Measurements from ENCODE around the gene FKBP1C. TPM values are rescaled to one million over a fixed set of nuclear protein-coding genes. Genes with fewer than 3 reads are reported as not detected.

FKBP1C gene
- total and polyA plus RNA-seq, 11 donors, result 0.28 to 4.7 (median 1.7) TPM; not detected in 4

DNA sequence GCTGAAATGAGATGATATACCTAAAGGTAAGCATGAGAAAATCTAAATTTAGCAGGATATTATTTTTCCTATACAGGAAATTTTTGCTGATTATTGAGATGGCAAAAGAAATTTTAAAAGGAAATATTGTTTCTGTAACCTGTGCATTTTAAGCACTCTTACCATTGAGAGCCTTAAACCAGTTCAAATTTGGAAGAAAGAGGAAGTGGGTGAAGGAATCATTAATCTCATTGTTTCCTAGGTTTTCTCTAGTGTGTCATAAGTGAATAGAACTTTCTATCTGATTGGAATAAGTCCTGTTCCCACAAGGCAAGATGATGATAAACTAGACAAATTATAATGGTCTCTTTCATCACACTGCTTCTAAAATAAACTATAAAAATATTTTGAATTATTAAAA lies 22.4 kb upstream of the FKBP1C start:
- no peaks in the 10 kb centered on the region for H3K27me3 ChIP-seq
- TF ChIP-seq, protein P1, sequence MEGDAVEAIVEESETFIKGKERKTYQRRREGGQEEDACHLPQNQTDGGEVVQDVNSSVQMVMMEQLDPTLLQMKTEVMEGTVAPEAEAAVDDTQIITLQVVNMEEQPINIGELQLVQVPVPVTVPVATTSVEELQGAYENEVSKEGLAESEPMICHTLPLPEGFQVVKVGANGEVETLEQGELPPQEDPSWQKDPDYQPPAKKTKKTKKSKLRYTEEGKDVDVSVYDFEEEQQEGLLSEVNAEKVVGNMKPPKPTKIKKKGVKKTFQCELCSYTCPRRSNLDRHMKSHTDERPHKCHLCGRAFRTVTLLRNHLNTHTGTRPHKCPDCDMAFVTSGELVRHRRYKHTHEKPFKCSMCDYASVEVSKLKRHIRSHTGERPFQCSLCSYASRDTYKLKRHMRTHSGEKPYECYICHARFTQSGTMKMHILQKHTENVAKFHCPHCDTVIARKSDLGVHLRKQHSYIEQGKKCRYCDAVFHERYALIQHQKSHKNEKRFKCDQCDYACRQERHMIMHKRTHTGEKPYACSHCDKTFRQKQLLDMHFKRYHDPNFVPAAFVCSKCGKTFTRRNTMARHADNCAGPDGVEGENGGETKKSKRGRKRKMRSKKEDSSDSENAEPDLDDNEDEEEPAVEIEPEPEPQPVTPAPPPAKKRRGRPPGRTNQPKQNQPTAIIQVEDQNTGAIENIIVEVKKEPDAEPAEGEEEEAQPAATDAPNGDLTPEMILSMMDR (IDR thresholded peaks at IDR 0.05), result no peak
- no peak for TF ChIP-seq POLR2A (IDR thresholded peaks at IDR 0.05)
- H3K27ac ChIP-seq, result no peak overlapping the region
- DNase-seq (no peak), ATAC-seq (no peak)
- H3K36me3 ChIP-seq, result no peaks in the 10 kb centered on the region
- H3K4me1 ChIP-seq, result no peaks in the 10 kb centered on the region
- no peaks in the 10 kb centered on the region for H3K9me3 ChIP-seq
- no peak overlapping the region for H3K4me3 ChIP-seq
- intact Hi-C loops (cut with DNase I), result no loop called here

DNA sequence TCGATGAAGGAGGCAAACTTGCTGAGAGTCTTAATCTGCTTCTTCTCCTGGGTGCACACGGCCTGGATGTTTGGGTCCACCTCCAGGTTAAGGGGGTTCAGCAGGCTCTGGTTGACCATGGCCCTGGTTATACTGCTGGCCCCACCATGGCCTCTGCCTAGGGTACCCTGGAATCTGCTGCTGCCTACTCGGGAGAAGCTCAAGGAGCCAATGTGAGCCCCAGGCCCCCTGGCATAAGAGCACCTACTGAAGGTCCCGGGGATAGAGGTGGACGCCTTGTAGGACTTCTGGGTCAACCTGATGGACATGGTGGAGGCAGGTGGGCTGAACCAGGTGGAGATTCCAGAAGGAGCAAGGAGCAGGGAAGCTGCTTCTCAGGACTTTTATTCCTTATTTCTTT lies 17.9 kb upstream of the FKBP1C start:
- Histone ChIP-seq H3K36me3 (no peaks in the 10 kb centered on the region), H3K27ac (no peak overlapping the region), H3K4me3 (no peak overlapping the region), H3K27me3 (no peaks in the 10 kb centered on the region), H3K9me3 (no peaks in the 10 kb centered on the region), H3K4me1 (no peaks in the 10 kb centered on the region)
- 74 to 85% (median 81%) methylated on average over 5 of the region's 5 CpGs for WGBS, 4 donors
- no peak for DNase-seq
- intact Hi-C loops (cut with DNase I), result no loop called here
- TF ChIP-seq POLR2A (IDR thresholded peaks at IDR 0.05), result no peak
- TF ChIP-seq, protein P1 (IDR thresholded peaks at IDR 0.05), result no peak
- ATAC-seq, result no peak

DNA sequence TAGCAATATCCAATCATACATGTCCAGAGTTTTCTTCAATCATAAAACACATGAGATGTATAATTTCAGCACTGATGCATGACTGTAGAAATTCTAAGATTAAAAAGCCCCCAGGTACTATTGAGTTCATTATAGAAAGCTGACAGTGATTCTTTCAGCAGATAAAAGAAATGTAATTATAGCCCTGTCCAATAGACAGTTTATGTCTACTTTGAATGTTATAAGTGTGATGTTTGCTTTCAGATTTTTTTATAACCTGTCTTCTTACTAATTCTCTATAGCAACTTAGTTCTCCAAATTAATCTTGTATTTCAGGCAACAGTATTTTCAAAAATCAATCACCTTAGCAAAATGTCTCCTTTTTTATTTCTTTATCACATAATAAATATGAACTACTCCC lies 13.5 kb upstream of the FKBP1C start:
- Histone ChIP-seq H3K9me3 (no peaks in the 10 kb centered on the region), H3K27ac (no peak overlapping the region), H3K27me3 (no peaks in the 10 kb centered on the region), H3K4me3 (no peak overlapping the region), H3K4me1 (no peaks in the 10 kb centered on the region), H3K36me3 (no peaks in the 10 kb centered on the region)
- ATAC-seq (no peak), DNase-seq (no peak)
- TF ChIP-seq, protein P1 (IDR thresholded peaks at IDR 0.05), result no peak
- TF ChIP-seq POLR2A (IDR thresholded peaks at IDR 0.05), result no peak
- intact Hi-C loops (cut with DNase I), result no loop called here

DNA sequence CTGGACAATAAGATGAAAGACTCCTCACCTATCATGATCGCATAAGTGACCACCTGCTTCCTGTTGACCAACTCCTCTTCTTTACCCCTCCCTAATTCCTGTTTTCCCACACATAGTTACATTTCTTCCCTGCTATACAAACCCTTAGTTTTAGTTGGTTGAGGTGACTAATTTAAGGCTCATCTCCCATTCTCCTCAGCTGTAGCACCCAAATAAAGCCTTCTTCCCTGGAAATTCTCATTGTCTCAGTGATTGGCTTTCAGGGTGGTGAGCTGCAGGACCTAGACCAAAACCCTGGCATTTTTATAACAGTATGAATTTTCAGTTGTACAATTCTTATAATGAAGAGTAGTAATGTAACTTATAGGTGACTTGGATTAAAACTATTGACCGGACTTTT lies 2.1 kb downstream of the FKBP1C start:
- Histone ChIP-seq H3K4me3 (no peak overlapping the region), H3K4me1 (no peaks in the 10 kb centered on the region), H3K27me3 (no peaks in the 10 kb centered on the region), H3K36me3 (no peaks in the 10 kb centered on the region), H3K27ac (no peak overlapping the region), H3K9me3 (peaks cover 0 to 18% (median 0%) of the 10 kb centered on the region in 12 donors)
- 84 to 88% (median 87%) methylated on average over 2 of the region's 2 CpGs for WGBS, 4 donors
- no peak for ATAC-seq
- DNase-seq, result no peak
- TF ChIP-seq, protein P1 (IDR thresholded peaks at IDR 0.05), result no peak
- no peak for TF ChIP-seq POLR2A (IDR thresholded peaks at IDR 0.05)
- intact Hi-C loops (cut with DNase I), result no loop called here

All from heart left ventricle (tissue), 16 donors.